Measurements from ENCODE around the gene SERTAD1. TPM values are rescaled to one million over a fixed set of nuclear protein-coding genes. Genes with fewer than 3 reads are reported as not detected.

SERTAD1 gene
- total RNA-seq, 1 donor from 2014 or later: 13.8 TPM

DNA sequence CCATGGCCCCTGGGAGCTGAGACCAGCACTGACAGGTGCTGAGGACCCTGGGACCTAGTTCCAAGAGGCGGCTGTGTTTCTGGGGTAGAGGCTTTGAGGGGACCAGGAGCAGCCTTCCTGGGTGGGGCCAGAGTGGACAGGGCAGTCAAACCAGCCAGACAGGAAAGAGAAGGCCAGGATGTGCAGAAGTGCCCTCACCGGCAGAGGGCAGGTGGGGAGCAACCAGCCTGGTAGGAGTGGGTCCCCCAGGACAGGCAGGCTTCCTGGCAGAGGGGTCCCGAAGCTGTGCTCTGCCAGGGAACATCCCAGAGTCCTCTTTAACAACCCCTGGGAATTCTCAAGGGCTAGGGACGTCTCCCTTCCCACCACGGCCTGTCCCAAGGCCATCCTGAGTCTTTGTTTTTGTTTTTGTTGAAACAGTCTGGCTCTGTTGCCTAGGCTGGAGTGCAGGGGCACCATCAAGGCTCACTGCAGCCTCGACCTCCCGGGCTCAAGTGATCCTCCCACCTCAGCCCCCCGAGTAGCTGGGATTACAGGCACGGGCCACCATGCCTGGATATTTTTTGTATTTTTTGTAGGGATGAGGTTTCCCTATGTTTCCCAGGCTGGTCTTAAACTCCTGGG is 32.8 kb downstream of the SERTAD1 start:
- no peaks in the 10 kb centered on the region for H3K4me1 Mint-ChIP-seq (ENCODE audit: unreplicated experiment)
- no peak for DNase-seq (ENCODE audit: extremely low spot score, unreplicated experiment)
- peaks cover 5% of the 10 kb centered on the region for H3K36me3 Mint-ChIP-seq (ENCODE audit: unreplicated experiment)
- H3K9me3 Mint-ChIP-seq (ENCODE audit: unreplicated experiment): no peaks in the 10 kb centered on the region
- TF ChIP-seq, protein P1, sequence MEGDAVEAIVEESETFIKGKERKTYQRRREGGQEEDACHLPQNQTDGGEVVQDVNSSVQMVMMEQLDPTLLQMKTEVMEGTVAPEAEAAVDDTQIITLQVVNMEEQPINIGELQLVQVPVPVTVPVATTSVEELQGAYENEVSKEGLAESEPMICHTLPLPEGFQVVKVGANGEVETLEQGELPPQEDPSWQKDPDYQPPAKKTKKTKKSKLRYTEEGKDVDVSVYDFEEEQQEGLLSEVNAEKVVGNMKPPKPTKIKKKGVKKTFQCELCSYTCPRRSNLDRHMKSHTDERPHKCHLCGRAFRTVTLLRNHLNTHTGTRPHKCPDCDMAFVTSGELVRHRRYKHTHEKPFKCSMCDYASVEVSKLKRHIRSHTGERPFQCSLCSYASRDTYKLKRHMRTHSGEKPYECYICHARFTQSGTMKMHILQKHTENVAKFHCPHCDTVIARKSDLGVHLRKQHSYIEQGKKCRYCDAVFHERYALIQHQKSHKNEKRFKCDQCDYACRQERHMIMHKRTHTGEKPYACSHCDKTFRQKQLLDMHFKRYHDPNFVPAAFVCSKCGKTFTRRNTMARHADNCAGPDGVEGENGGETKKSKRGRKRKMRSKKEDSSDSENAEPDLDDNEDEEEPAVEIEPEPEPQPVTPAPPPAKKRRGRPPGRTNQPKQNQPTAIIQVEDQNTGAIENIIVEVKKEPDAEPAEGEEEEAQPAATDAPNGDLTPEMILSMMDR (IDR thresholded peaks at IDR 0.05): no peak
- no peak overlapping the region for H3K27ac Mint-ChIP-seq (ENCODE audit: unreplicated experiment)
- H3K4me3 Mint-ChIP-seq (ENCODE audit: unreplicated experiment): no peak overlapping the region
- H3K27me3 Mint-ChIP-seq (ENCODE audit: unreplicated experiment): no peaks in the 10 kb centered on the region

DNA sequence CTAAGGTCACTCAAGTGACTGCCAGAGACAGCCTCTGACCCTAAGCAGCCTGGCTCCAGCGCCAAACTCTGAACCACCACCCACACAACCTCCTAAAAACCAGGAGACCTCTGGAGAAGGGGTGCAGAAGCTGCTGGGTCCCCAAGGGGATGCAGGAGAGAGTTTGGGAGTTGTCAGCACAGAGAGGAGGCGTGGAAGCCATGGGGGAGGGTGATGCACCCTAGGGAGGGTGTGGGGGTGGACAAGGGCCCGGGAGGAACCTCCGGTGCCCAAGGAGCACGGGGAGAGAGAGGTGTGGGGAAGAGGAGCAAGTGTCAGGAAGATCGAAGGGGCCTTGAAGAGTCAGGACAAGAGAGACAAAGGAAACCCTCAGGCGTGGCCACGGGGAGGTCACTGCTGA is 33.7 kb downstream of the SERTAD1 start:
- H3K36me3 Mint-ChIP-seq (ENCODE audit: unreplicated experiment): peaks cover 5% of the 10 kb centered on the region
- no peaks in the 10 kb centered on the region for H3K4me1 Mint-ChIP-seq (ENCODE audit: unreplicated experiment)
- H3K4me3 Mint-ChIP-seq (ENCODE audit: unreplicated experiment): no peak overlapping the region
- no peak for DNase-seq (ENCODE audit: extremely low spot score, unreplicated experiment)
- no peaks in the 10 kb centered on the region for H3K27me3 Mint-ChIP-seq (ENCODE audit: unreplicated experiment)
- H3K9me3 Mint-ChIP-seq (ENCODE audit: unreplicated experiment): no peaks in the 10 kb centered on the region
- no peak overlapping the region for H3K27ac Mint-ChIP-seq (ENCODE audit: unreplicated experiment)
- TF ChIP-seq, protein P1 (IDR thresholded peaks at IDR 0.05): no peak

DNA sequence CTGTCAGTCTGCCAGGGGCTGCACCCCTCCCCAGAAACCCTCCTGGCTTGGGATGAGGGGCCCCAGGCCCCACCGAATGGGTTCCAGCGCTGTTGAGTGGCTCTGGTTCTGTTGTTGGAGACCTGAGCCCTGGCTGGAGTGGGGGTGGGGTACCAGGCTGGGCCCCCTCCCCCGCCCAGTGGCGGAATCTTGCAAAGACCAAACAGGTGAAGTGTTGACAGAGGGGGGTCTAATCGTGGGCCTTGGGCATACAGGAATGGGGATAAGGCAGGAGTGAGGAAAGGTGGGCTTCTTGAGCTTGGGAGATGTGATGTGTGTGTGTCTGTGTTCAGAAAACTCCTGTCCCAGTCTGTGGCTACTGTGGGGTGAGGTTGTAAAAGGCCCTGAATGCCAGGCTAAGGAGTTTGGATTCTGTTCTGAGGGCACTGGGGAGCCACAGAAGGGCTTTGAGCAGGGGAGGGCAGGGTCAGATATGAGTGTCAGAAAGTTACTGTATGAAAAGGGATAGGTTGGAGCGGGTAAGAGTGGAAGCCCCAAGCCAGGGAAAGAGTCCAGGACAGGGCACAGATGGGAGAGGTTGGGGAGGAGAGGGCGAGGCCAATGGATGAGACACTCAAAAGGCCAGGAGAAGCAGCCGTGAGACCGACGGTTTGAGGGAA is 35.6 kb downstream of the SERTAD1 start, which contains the start of gene HIPK4:
Gene HIPK4 (minus strand): TSS at position 98 of the 659 bp plus-strand sequence. CDS start 279 bp downstream, outside the sequence.
- no peak within 1 kb of the TSS for H3K4me3 Mint-ChIP-seq (ENCODE audit: unreplicated experiment)
- no peak for DNase-seq (ENCODE audit: extremely low spot score, unreplicated experiment)
- TF ChIP-seq, protein P1 (IDR thresholded peaks at IDR 0.05): no peak
- no peak within 1 kb of the TSS for H3K27ac Mint-ChIP-seq (ENCODE audit: unreplicated experiment)
- no peaks in the 10 kb centered on the region for H3K27me3 Mint-ChIP-seq (ENCODE audit: unreplicated experiment)
- H3K9me3 Mint-ChIP-seq (ENCODE audit: unreplicated experiment): no peaks in the 10 kb centered on the region
- H3K36me3 Mint-ChIP-seq (ENCODE audit: unreplicated experiment): no peaks in the 10 kb centered on the region
- no peaks in the 10 kb centered on the region for H3K4me1 Mint-ChIP-seq (ENCODE audit: unreplicated experiment)

DNA sequence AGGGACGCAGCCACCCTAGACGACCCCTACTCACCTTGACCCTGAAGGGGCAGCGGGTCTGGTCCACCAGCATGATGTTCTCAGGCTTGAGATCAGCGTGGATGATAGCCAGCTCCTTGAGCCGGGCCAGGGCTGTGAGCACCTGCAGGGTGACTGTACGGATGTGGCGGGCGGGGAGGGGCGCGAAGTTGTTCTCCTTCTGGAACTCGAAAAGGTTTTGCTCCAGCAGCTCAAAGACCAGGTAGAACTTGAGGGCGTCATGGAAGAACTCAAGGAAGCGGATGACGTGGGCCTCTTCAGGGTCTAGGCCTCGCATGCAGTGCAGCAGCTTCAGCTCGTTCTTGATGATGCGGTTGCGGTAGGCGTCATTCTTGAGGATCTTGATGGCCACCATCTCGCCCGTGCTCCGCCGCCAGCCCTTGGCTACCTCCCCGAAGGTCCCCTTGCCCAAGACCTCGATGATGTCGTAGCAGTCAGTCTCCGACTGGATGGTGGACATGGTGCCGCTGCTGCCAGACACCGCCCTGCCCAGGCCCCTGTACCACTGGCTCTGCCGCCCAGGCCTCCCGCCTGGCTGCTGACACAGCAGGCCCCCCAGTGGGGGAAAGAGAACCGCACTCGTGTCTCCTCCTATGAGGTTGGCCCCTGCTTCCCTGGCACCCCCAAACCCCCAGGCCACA is 36.2 kb downstream of the SERTAD1 start:
- TF ChIP-seq, protein P1 (IDR thresholded peaks at IDR 0.05): no peak
- no peaks in the 10 kb centered on the region for H3K4me1 Mint-ChIP-seq (ENCODE audit: unreplicated experiment)
- H3K36me3 Mint-ChIP-seq (ENCODE audit: unreplicated experiment): no peaks in the 10 kb centered on the region
- no peaks in the 10 kb centered on the region for H3K27me3 Mint-ChIP-seq (ENCODE audit: unreplicated experiment)
- DNase-seq (ENCODE audit: extremely low spot score, unreplicated experiment): no peak
- H3K9me3 Mint-ChIP-seq (ENCODE audit: unreplicated experiment): no peaks in the 10 kb centered on the region
- no peak overlapping the region for H3K4me3 Mint-ChIP-seq (ENCODE audit: unreplicated experiment)
- H3K27ac Mint-ChIP-seq (ENCODE audit: unreplicated experiment): no peak overlapping the region

DNA sequence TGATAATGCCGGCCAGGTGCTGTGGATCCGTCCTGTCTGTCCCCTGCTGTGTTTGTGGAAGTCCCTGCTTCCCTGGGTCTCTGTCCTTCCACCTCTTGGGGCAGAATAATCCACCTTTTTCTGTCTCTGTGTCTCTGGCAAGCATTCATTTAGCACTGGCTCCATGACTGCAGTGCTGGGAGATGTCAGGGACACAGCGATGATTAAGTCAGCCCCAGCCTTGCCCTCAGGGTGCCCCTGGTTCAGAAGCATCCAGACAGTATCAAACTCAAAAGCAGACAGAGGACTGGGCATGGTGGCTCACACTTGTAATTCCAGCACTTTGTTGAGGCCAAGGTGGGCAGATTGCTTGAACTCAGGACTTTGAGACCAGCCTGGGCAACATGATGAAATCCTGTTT is 37.3 kb downstream of the SERTAD1 start:
- TF ChIP-seq, protein P1 (IDR thresholded peaks at IDR 0.05): no peak
- H3K4me1 Mint-ChIP-seq (ENCODE audit: unreplicated experiment): no peaks in the 10 kb centered on the region
- H3K9me3 Mint-ChIP-seq (ENCODE audit: unreplicated experiment): no peaks in the 10 kb centered on the region
- no peaks in the 10 kb centered on the region for H3K27me3 Mint-ChIP-seq (ENCODE audit: unreplicated experiment)
- H3K27ac Mint-ChIP-seq (ENCODE audit: unreplicated experiment): no peak overlapping the region
- DNase-seq (ENCODE audit: extremely low spot score, unreplicated experiment): no peak
- H3K36me3 Mint-ChIP-seq (ENCODE audit: unreplicated experiment): no peaks in the 10 kb centered on the region
- H3K4me3 Mint-ChIP-seq (ENCODE audit: unreplicated experiment): no peak overlapping the region
